ENCODE data around the gene DNAJC3. TPM values are rescaled to one million over a fixed set of nuclear protein-coding genes. Genes with fewer than 3 reads are reported as not detected.
"Not testable (repeated sequence)": the region's sequence is repeated elsewhere in the genome, so short reads cannot be mapped to it uniquely, and the experiment has no call there.

Gene DNAJC3
- total RNA-seq, 4 donors from 2014 or later, result 16.9 to 67.6 (median 53.5) TPM

- TF ChIP-seq CTCF (IDR thresholded peaks at IDR 0.05) (no peak), POLR2A (IDR thresholded peaks at IDR 0.05) (no peak)
Measured at GRCh38 chr13:95652821-95653220, 24.1 kb upstream of the DNAJC3 start.

GRCh38 chr13:95656386-95657015 is 20.4 kb upstream of the DNAJC3 start:
- H3K9me3 ChIP-seq, result no peaks in the 10 kb centered on the region
- no peaks in the 10 kb centered on the region for H3K36me3 ChIP-seq
- intact Hi-C loops (cut with DNase I; ENCODE audit: low total_unique reads), result no loop called here
- no peak for DNase-seq
- H3K27ac ChIP-seq, result no peak overlapping the region
- H3K27me3 ChIP-seq, result no peaks in the 10 kb centered on the region
- no peak overlapping the region for H3K4me3 ChIP-seq
- no peaks in the 10 kb centered on the region for H3K4me1 ChIP-seq
- TF ChIP-seq CTCF (IDR thresholded peaks at IDR 0.05) (no peak), POLR2A (IDR thresholded peaks at IDR 0.05) (no peak)

More at GRCh38 chr13:95652821-95653220, 24.1 kb upstream of the DNAJC3 start:
- H3K4me1 ChIP-seq, result no peaks in the 10 kb centered on the region
- no peak for DNase-seq
- no peaks in the 10 kb centered on the region for H3K36me3 ChIP-seq
- no peak overlapping the region for H3K27ac ChIP-seq
- intact Hi-C loops (cut with DNase I; ENCODE audit: low total_unique reads), result no loop called here
- no peaks in the 10 kb centered on the region for H3K27me3 ChIP-seq
- H3K4me3 ChIP-seq, result no peak overlapping the region
- H3K9me3 ChIP-seq, result no peaks in the 10 kb centered on the region

- intact Hi-C loops (cut with DNase I; ENCODE audit: low total_unique reads), result no loop called here
- Histone ChIP-seq H3K9me3 (no peaks in the 10 kb centered on the region), H3K4me3 (no peak overlapping the region), H3K4me1 (no peaks in the 10 kb centered on the region), H3K27me3 (no peaks in the 10 kb centered on the region), H3K36me3 (no peaks in the 10 kb centered on the region), H3K27ac (no peak overlapping the region)
- TF ChIP-seq POLR2A (IDR thresholded peaks at IDR 0.05), result no peak
- TF ChIP-seq CTCF (IDR thresholded peaks at IDR 0.05), result no peak
- no peak for DNase-seq
Measured at GRCh38 chr13:95659500-95659899, 17.4 kb upstream of the DNAJC3 start.

GRCh38 chr13:95660981-95661581 is 15.9 kb upstream of the DNAJC3 start:
- Histone ChIP-seq H3K27me3 (no peaks in the 10 kb centered on the region), H3K27ac (no peak overlapping the region), H3K36me3 (no peaks in the 10 kb centered on the region), H3K4me3 (no peak overlapping the region), H3K9me3 (peaks cover 0 to 11% of the 10 kb centered on the region in 2 donors), H3K4me1 (no peaks in the 10 kb centered on the region)
- no peak for DNase-seq
- TF ChIP-seq POLR2A (IDR thresholded peaks at IDR 0.05), result no peak
- peak in 3 of 4 experiments; percentile 21 to 34 (median 29) for TF ChIP-seq CTCF (IDR thresholded peaks at IDR 0.05)
- intact Hi-C loops (cut with DNase I; ENCODE audit: low total_unique reads), result no loop called here

- H3K4me1 ChIP-seq; H3K4me3 ChIP-seq; H3K27ac ChIP-seq; DNase-seq; intact Hi-C loops (cut with DNase I; ENCODE audit: low total_unique reads); H3K36me3 ChIP-seq; H3K27me3 ChIP-seq: not testable (repeated sequence)
- H3K9me3 ChIP-seq, result peaks cover 0 to 22% of the 10 kb centered on the region in 2 donors
Measured at GRCh38 chr13:95667235-95667634, 9.7 kb upstream of the DNAJC3 start.
